ENCODE data around the gene U2SURP. TPM values are rescaled to one million over a fixed set of nuclear protein-coding genes. Genes with fewer than 3 reads are reported as not detected.

U2SURP gene
- total RNA-seq, 2 experiments from 2014 or later = 164 to 179 TPM

DNA sequence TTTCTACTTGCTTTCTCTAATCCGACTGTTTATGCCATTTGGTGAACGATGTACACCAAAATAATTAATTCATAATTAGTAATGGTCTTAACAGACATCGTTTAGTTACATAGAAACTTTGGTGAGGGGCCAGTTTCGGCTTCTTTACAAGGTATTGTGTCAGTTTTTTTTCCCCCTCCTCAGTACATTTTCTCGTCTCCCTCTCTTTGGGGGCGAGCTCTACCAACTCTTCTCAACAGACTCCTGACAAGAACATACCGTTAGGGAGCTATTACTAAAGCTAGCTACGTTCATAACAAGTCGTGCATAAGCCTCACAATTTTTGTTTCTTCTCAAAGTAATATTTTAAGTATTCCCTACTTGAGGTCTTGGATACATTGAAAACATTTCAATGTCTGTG is 1.4 kb downstream of the U2SURP start:
- Histone ChIP-seq H3K4me3 (ENCODE audit: low read length) (peak overlapping the region; percentile 89), H3K27me3 (ENCODE audit: control insufficient read depth in 1 of 2, insufficient read depth in 2 of 2, low read length in 2 of 2) (no peaks in the 10 kb centered on the region), H3K4me1 (ENCODE audit: insufficient read depth, low read length) (peaks cover 33% of the 10 kb centered on the region), H3K9me3 (ENCODE audit: control insufficient read depth in 1 of 2, insufficient read depth in 1 of 2, low read length in 2 of 2) (no peaks in the 10 kb centered on the region), H3K36me3 (ENCODE audit: insufficient read depth, low read length) (no peaks in the 10 kb centered on the region), H3K27ac (ENCODE audit: low read depth in 1 of 2, low read length in 2 of 2) (no peak overlapping the region)
- Mint-ChIP-seq H3K4me3 (peak overlapping the region; percentile 97), H3K27me3 (peaks cover 7% of the 10 kb centered on the region), H3K4me1 (ENCODE audit: low read depth) (peaks cover 67% of the 10 kb centered on the region), H3K36me3 (ENCODE audit: low read depth) (peaks cover 21% of the 10 kb centered on the region), H3K27ac (peak overlapping the region; percentile 97), H3K9me3 (no peaks in the 10 kb centered on the region)
- TF ChIP-seq, protein P1, sequence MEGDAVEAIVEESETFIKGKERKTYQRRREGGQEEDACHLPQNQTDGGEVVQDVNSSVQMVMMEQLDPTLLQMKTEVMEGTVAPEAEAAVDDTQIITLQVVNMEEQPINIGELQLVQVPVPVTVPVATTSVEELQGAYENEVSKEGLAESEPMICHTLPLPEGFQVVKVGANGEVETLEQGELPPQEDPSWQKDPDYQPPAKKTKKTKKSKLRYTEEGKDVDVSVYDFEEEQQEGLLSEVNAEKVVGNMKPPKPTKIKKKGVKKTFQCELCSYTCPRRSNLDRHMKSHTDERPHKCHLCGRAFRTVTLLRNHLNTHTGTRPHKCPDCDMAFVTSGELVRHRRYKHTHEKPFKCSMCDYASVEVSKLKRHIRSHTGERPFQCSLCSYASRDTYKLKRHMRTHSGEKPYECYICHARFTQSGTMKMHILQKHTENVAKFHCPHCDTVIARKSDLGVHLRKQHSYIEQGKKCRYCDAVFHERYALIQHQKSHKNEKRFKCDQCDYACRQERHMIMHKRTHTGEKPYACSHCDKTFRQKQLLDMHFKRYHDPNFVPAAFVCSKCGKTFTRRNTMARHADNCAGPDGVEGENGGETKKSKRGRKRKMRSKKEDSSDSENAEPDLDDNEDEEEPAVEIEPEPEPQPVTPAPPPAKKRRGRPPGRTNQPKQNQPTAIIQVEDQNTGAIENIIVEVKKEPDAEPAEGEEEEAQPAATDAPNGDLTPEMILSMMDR (IDR thresholded peaks at IDR 0.05) = no peak
- no peak for ATAC-seq (ENCODE audit: poor library complexity)
- DNase-seq = no peak
- intact Hi-C loops (cut with DNase I, micrococcal nuclease) = loop anchor here (5.0 kb wide), 4 partner anchors 115 to 975 kb away; partner anchors contain the start of genes DIPK2A (in 2 of the 2), ATR (in 1 of the 2) and CHST2 (in 1 of the 2)
- POLR2A ChIA-PET = interaction anchor here (1.3 to 3.1 kb wide), 9 partner anchors 13 to 1771 kb away, joined by 4 to 73 read pairs (median 9); partner anchors contain the start of genes ATR, DIPK2A, PXYLP1 and XRN1
- CTCF ChIA-PET = interaction anchor here (0.8 to 1.2 kb wide), 2 partner anchors 10 to 969 kb away, joined by 3 read pairs; partner anchors contain the start of gene DIPK2A

DNA sequence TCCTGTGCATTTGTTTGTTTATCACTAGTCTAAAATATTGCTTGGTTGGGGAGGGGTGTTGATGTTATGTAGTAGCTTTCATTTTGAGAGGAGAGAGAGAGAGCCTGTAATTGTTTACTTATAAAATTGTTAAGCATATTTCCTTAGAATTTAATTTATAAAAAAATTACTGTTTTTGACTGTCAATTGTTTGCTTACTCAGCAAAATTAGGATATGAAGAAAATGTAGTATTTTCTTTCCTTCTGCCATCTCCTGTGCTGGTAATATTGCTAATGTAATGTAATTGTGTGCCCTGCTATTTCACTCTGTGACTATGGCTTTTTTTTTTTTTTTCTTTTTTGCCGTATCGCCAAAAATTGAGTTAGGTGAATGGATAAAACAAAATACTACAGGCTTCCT is 3.5 kb downstream of the U2SURP start:
- no peaks in the 10 kb centered on the region for H3K9me3 ChIP-seq (ENCODE audit: control insufficient read depth in 1 of 2, insufficient read depth in 1 of 2, low read length in 2 of 2)
- intact Hi-C loops (cut with DNase I, micrococcal nuclease) = loop anchor here (5.0 kb wide), 4 partner anchors 112 to 978 kb away; partner anchors contain the start of genes DIPK2A (in 2 of the 2), ATR (in 1 of the 2) and CHST2 (in 1 of the 2)
- POLR2A ChIA-PET = no interaction called here
- H3K36me3 Mint-ChIP-seq (ENCODE audit: low read depth) = peaks cover 30% of the 10 kb centered on the region
- no peak overlapping the region for H3K4me3 ChIP-seq (ENCODE audit: low read length)
- H3K9me3 Mint-ChIP-seq = no peaks in the 10 kb centered on the region
- TF ChIP-seq, protein P1 (IDR thresholded peaks at IDR 0.05) = no peak
- peaks cover 88% of the 10 kb centered on the region for H3K4me1 Mint-ChIP-seq (ENCODE audit: low read depth)
- no peaks in the 10 kb centered on the region for H3K27me3 ChIP-seq (ENCODE audit: control insufficient read depth in 1 of 2, insufficient read depth in 2 of 2, low read length in 2 of 2)
- peak overlapping the region; percentile 18 for H3K4me3 Mint-ChIP-seq
- CTCF ChIA-PET = interaction anchor here (0.7 to 1.0 kb wide), 2 partner anchors 9 to 1638 kb away, joined by 3 to 4 read pairs; no protein-coding TSS in a partner anchor
- peaks cover 37% of the 10 kb centered on the region for H3K4me1 ChIP-seq (ENCODE audit: insufficient read depth, low read length)
- ATAC-seq (ENCODE audit: poor library complexity) (no peak), DNase-seq (no peak)
- no peak overlapping the region for H3K27ac ChIP-seq (ENCODE audit: low read depth in 1 of 2, low read length in 2 of 2)
- H3K36me3 ChIP-seq (ENCODE audit: insufficient read depth, low read length) = no peaks in the 10 kb centered on the region
- no peak overlapping the region for H3K27ac Mint-ChIP-seq
- no peaks in the 10 kb centered on the region for H3K27me3 Mint-ChIP-seq

GRCh38 chr3:143010024-143010423 is 8.7 kb downstream of the U2SURP start:
- no peaks in the 10 kb centered on the region for H3K9me3 Mint-ChIP-seq
- H3K4me3 Mint-ChIP-seq = no peak overlapping the region
- ChIA-PET POLR2A (interaction anchor here (0.9 kb wide), 1 partner anchor 9 kb away, joined by 3 read pairs; no protein-coding TSS in a partner anchor), CTCF (no interaction called here)
- ATAC-seq (ENCODE audit: poor library complexity) (no peak), DNase-seq (no peak)
- H3K27ac ChIP-seq (ENCODE audit: low read depth in 1 of 2, low read length in 2 of 2) = no peak overlapping the region
- no peak overlapping the region for H3K4me3 ChIP-seq (ENCODE audit: low read length)
- peaks cover 77% of the 10 kb centered on the region for H3K4me1 Mint-ChIP-seq (ENCODE audit: low read depth)
- peak overlapping the region; percentile 22 for H3K27ac Mint-ChIP-seq
- H3K27me3 Mint-ChIP-seq = no peaks in the 10 kb centered on the region
- H3K36me3 Mint-ChIP-seq (ENCODE audit: low read depth) = peaks cover 53% of the 10 kb centered on the region
- H3K36me3 ChIP-seq (ENCODE audit: insufficient read depth, low read length) = peaks cover 25% of the 10 kb centered on the region
- TF ChIP-seq, protein P1 (IDR thresholded peaks at IDR 0.05) = no peak
- peaks cover 13% of the 10 kb centered on the region for H3K4me1 ChIP-seq (ENCODE audit: insufficient read depth, low read length)
- H3K9me3 ChIP-seq (ENCODE audit: control insufficient read depth in 1 of 2, insufficient read depth in 1 of 2, low read length in 2 of 2) = no peaks in the 10 kb centered on the region
- no peaks in the 10 kb centered on the region for H3K27me3 ChIP-seq (ENCODE audit: control insufficient read depth in 1 of 2, insufficient read depth in 2 of 2, low read length in 2 of 2)
- intact Hi-C loops (cut with DNase I, micrococcal nuclease) = no loop called here
